Endothelial cell of hepatic sinusoid (primary cell): Measurements from ENCODE around the gene POLR2J3.
"Not testable (repeated sequence)": the region's sequence is repeated elsewhere in the genome, so short reads cannot be mapped to it uniquely, and the experiment has no call there.

Experiments
- in situ Hi-C: cut with HindIII; loops from 2 replicates; pipeline ENCODE4 v1.10.0; 2017; ENCODE audit warnings: low sequenced_read_pairs

POLR2J3 gene

DNA sequence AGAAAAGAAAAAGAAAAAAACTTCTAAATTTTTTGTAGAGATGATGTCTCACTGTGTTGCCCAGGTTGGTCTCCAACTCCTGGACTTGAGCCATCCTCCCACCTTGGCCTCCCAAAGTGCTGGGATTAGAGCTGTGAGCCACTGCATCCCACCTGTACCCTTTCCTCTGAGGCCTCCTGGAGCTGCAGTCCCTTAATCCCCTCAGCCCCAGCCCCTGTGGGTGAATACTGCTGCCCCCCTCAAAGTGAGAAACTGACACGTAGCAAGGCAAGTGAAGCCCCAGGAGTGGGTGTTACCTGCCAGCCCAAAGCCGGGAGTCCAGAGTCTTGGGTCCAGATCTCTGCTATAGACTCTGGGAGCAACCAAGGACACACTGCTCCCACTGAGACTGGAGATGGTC is 47.6 kb downstream of the POLR2J3 start:
- in situ Hi-C loops, result not testable (repeated sequence)

- in situ Hi-C loops, result not testable (repeated sequence)
These were observed 51.6 kb downstream of the POLR2J3 start for GRCh38 chr7:102520797-102521196.

DNA sequence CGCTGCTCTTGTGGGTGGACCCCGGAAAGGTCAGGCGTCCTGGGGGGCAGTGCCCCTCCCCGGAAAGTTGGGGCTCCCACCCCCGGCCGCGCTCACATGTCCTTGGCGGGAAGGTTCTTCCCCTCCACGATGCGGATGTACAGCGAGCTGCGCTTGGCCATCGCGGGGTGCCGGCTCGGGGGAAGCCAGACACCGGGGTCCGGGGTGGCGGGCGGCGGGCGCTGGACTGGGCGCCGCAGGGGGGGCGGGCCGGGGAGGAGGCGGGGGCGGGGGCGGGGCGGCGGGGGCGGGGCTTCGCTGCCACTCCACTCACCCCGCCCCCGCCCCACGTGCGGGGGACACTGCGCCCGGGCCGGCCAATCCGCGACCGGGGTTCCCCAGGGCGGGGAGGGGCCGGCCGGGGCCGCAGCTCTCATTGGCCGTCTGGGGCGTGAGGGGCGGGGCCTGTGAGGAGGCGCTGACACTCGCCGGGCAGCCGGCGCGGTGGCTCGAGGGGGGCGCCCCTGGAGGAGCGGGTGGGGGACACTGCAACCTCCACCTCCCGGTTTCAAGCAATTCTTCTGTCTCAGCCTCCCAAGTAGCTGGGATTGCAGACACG is 54.7 kb downstream of the POLR2J3 start, which contains the start of gene RASA4B:
Gene RASA4B, minus strand, starts transcription at position 228 of the 598 bp plus-strand sequence. Its CDS starts 67 bp downstream, at position 161.
- in situ Hi-C loops, result not testable (repeated sequence)
